ENCODE data around the gene RERE.

RERE gene

GRCh38 chr1:8674481-8674880 is 143.0 kb downstream of the RERE start:
- H3K9me3 ChIP-seq, result no peaks in the 10 kb centered on the region
- H3K4me1 ChIP-seq (ENCODE audit: control insufficient read depth in 1 of 2, insufficient read depth in 1 of 2, low read depth in 1 of 2, low read length in 1 of 2), result peaks cover 0 to 4% of the 10 kb centered on the region in 2 experiments
- H3K36me3 ChIP-seq, result no peaks in the 10 kb centered on the region
- no peak overlapping the region for H3K27ac ChIP-seq
- H3K4me3 ChIP-seq (ENCODE audit: low read depth in 1 of 2, low read length in 1 of 2), result no peak overlapping the region
- H3K27me3 ChIP-seq, result no peaks in the 10 kb centered on the region
- TF ChIP-seq CTCF (IDR thresholded peaks at IDR 0.05), result no peak

DNA sequence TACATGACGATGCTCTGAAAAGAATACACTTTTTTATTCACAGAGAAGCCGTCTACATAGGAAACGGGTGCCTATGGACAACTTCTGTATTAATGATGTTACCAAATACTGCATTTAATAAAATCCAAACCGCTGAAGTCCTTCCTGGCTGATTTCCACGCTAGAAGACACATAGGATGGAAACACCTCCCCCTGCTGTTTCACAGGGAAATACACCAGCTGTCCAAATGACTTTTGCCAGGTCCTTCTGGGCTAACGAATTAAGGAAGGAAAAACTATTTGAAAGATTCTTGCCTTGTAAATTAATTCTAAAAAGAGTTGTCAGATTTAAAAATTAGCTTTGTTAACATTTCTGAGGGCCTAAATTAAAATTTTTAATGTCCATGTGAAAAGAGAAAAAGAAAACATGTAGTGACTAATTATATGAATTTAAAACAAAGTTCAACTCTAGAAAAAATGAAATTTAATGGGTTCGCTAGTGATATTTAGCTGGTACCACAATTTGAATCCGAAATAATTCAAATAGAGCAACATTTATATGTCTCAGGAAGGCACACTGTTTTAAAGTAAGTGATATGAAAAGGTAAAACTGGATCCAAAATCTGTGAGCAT is 146.0 kb downstream of the RERE start:
- Histone ChIP-seq H3K4me3 (ENCODE audit: low read depth in 1 of 2, low read length in 1 of 2) (no peak overlapping the region), H3K36me3 (no peaks in the 10 kb centered on the region), H3K27me3 (no peaks in the 10 kb centered on the region), H3K4me1 (ENCODE audit: control insufficient read depth in 1 of 2, insufficient read depth in 1 of 2, low read depth in 1 of 2, low read length in 1 of 2) (peaks cover 0 to 4% of the 10 kb centered on the region in 2 experiments), H3K9me3 (no peaks in the 10 kb centered on the region), H3K27ac (no peak overlapping the region)
- peak; percentile 79 for TF ChIP-seq CTCF (IDR thresholded peaks at IDR 0.05)

DNA sequence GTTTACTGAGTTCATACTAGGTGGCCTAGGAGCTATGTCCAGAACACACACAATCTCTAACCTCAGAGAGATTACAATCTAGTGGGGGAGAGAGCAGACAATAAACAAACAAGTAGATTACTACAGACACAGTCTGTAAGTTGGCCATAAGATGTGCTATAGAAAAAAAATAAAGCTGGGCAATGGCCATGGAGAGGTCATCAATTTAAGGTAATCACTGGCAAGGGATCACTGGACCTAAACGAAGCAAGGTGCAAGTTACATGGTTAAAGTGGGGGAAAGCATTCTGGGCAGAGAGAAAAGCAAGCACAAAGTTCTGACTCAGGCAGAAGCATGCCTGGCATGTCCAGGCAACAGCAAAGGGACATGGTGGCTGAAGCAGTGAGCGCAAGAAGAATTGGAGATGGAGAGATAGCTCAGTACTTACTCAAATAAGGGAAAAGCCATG is 147.0 kb downstream of the RERE start:
- Histone ChIP-seq H3K36me3 (no peaks in the 10 kb centered on the region), H3K4me1 (ENCODE audit: control insufficient read depth in 1 of 2, insufficient read depth in 1 of 2, low read depth in 1 of 2, low read length in 1 of 2) (peaks cover 0 to 4% of the 10 kb centered on the region in 2 experiments), H3K4me3 (ENCODE audit: low read depth in 1 of 2, low read length in 1 of 2) (no peak overlapping the region), H3K27me3 (no peaks in the 10 kb centered on the region), H3K9me3 (no peaks in the 10 kb centered on the region), H3K27ac (no peak overlapping the region)
- no peak for TF ChIP-seq CTCF (IDR thresholded peaks at IDR 0.05)

- TF ChIP-seq CTCF (IDR thresholded peaks at IDR 0.05), result no peak
- Histone ChIP-seq H3K9me3 (no peaks in the 10 kb centered on the region), H3K27me3 (no peaks in the 10 kb centered on the region), H3K4me1 (ENCODE audit: control insufficient read depth in 1 of 2, insufficient read depth in 1 of 2, low read depth in 1 of 2, low read length in 1 of 2) (peaks cover 0 to 4% of the 10 kb centered on the region in 2 experiments), H3K4me3 (ENCODE audit: low read depth in 1 of 2, low read length in 1 of 2) (no peak overlapping the region), H3K36me3 (no peaks in the 10 kb centered on the region), H3K27ac (no peak overlapping the region)
Observed at GRCh38 chr1:8669606-8670335, 147.7 kb downstream of the RERE start.

GRCh38 chr1:8667869-8668594 is 149.4 kb downstream of the RERE start:
- no peak for TF ChIP-seq CTCF (IDR thresholded peaks at IDR 0.05)
- Histone ChIP-seq H3K27ac (no peak overlapping the region), H3K4me3 (ENCODE audit: low read depth in 1 of 2, low read length in 1 of 2) (no peak overlapping the region), H3K4me1 (ENCODE audit: control insufficient read depth in 1 of 2, insufficient read depth in 1 of 2, low read depth in 1 of 2, low read length in 1 of 2) (peaks cover 12 to 14% of the 10 kb centered on the region in 2 experiments), H3K27me3 (no peaks in the 10 kb centered on the region), H3K36me3 (no peaks in the 10 kb centered on the region), H3K9me3 (no peaks in the 10 kb centered on the region)

All from neutrophil (primary cell).